ENCODE results near the gene ELFN2. TPM values are rescaled to one million over a fixed set of nuclear protein-coding genes. Genes with fewer than 3 reads are reported as not detected.

ELFN2 gene
- total and polyA plus RNA-seq, 2 experiments from 2014 or later = 0.40 to 0.53 TPM

- Histone ChIP-seq H3K79me2 (no peaks in the 10 kb centered on the region), H3K36me3 (replicated peaks; ENCODE audit: insufficient read depth, low read depth) (no peaks in the 10 kb centered on the region), H3K9me3 (ENCODE audit: low read depth) (no peaks in the 10 kb centered on the region), H3K27ac (peak overlapping the region; percentile 73), H3K27me3 (no peaks in the 10 kb centered on the region), H2AFZ (no peak overlapping the region), H3K9me2 (replicated peaks; ENCODE audit: insufficient read depth) (no peaks in the 10 kb centered on the region), H3K4me3 (no peak overlapping the region), H3K4me1 (ENCODE audit: insufficient read depth) (peaks cover 20% of the 10 kb centered on the region), H4K20me1 (ENCODE audit: insufficient read depth, poor library complexity, severe bottlenecking) (no peaks in the 10 kb centered on the region), H3K4me2 (no peak overlapping the region)
- no peak for TF ChIP-seq EZH2 (IDR thresholded peaks at IDR 0.05; ENCODE audit: borderline replicate concordance)
- TF ChIP-seq EZH2phosphoT487 (IDR thresholded peaks at IDR 0.05; ENCODE audit: low read depth, severe bottlenecking, unreplicated experiment) = no peak
- TF ChIP-seq, protein P1, sequence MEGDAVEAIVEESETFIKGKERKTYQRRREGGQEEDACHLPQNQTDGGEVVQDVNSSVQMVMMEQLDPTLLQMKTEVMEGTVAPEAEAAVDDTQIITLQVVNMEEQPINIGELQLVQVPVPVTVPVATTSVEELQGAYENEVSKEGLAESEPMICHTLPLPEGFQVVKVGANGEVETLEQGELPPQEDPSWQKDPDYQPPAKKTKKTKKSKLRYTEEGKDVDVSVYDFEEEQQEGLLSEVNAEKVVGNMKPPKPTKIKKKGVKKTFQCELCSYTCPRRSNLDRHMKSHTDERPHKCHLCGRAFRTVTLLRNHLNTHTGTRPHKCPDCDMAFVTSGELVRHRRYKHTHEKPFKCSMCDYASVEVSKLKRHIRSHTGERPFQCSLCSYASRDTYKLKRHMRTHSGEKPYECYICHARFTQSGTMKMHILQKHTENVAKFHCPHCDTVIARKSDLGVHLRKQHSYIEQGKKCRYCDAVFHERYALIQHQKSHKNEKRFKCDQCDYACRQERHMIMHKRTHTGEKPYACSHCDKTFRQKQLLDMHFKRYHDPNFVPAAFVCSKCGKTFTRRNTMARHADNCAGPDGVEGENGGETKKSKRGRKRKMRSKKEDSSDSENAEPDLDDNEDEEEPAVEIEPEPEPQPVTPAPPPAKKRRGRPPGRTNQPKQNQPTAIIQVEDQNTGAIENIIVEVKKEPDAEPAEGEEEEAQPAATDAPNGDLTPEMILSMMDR (IDR thresholded peaks at IDR 0.05; ENCODE audit: poor library complexity) = no peak
- WGBS (ENCODE audit: low lambda C conversion rate, missing lambda C conversion rate) = 91% methylated on average over 17 of the region's 17 CpGs
- no peak for DNase-seq (ENCODE audit: low spot score)
Measured at GRCh38 chr22:37456346-37456745, 29.1 kb upstream of the ELFN2 start.

DNA sequence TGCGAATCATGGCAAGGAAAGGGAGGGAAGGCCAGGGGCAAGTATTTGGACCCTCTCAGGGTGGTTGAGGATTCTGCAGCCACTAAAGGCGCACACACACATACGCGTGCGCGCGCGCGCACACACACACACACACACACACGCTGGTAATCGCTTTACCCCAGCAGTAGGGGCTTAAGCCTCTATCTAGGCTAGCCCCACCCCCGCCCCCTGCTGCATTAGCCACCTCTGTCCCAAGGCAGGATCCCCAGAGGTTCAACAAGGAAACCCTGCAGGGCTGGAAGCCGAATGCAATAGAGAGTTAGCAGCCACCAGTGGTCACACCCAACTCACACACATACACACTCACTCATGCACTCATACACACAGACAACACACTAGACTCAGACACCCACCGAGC is 28.6 kb upstream of the ELFN2 start:
- H3K79me2 ChIP-seq = no peaks in the 10 kb centered on the region
- H3K27me3 ChIP-seq = no peaks in the 10 kb centered on the region
- H3K27ac ChIP-seq = peak overlapping the region; percentile 73
- H3K9me3 ChIP-seq (ENCODE audit: low read depth) = no peaks in the 10 kb centered on the region
- no peaks in the 10 kb centered on the region for H4K20me1 ChIP-seq (ENCODE audit: insufficient read depth, poor library complexity, severe bottlenecking)
- H3K4me3 ChIP-seq = no peak overlapping the region
- H3K9me2 ChIP-seq (replicated peaks; ENCODE audit: insufficient read depth) = no peaks in the 10 kb centered on the region
- H3K4me2 ChIP-seq = peak overlapping the region; percentile 66
- WGBS (ENCODE audit: low lambda C conversion rate, missing lambda C conversion rate) = 74% methylated on average over 12 of the region's 14 CpGs
- TF ChIP-seq EZH2phosphoT487 (IDR thresholded peaks at IDR 0.05; ENCODE audit: low read depth, severe bottlenecking, unreplicated experiment) (no peak), EZH2 (IDR thresholded peaks at IDR 0.05; ENCODE audit: borderline replicate concordance) (no peak)
- TF ChIP-seq, protein P1 (IDR thresholded peaks at IDR 0.05; ENCODE audit: poor library complexity) = no peak
- no peaks in the 10 kb centered on the region for H3K36me3 ChIP-seq (replicated peaks; ENCODE audit: insufficient read depth, low read depth)
- no peak overlapping the region for H2AFZ ChIP-seq
- H3K4me1 ChIP-seq (ENCODE audit: insufficient read depth) = peaks cover 20% of the 10 kb centered on the region
- DNase-seq (ENCODE audit: low spot score) = no peak

DNA sequence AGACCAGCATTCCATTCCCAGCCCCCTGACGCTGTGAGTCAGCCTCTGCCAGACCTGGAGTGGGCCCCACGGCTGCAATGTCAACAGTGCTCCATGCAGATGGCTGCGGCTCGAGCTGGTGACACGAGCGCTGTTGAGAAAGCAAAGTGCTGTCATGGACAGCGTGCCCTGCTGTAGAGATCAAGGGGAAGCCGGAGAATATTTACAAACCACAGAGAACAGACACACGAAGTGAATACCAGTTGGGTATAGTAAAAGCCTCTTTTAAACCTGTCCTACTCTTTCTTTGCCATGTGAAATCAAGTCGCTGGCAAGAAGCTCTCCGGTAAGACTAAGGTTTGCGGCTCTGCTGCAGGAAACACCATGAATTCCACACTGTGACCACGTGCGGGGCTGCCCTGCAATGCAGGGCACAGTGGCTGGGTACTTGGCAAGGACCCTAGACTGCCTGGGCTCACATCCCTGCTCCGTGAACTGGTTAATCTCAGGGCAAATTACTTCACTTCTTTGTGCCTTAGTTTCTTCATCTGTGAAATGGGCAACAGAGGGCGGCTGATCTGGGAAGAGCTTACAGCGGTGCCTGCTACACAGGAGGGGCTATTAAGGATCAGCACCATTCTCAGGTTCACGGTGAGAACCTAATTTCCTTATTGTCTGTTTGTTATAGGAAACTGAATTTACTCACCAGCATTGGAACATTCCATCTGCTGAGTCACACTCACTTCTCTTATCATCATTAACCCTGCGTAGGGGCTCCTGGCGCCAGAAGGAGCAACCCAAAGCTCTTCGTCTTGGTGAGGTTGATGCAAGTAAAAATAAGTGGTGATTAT is 27.8 kb upstream of the ELFN2 start:
- H3K36me3 ChIP-seq (replicated peaks; ENCODE audit: insufficient read depth, low read depth) = no peaks in the 10 kb centered on the region
- DNase-seq (ENCODE audit: low spot score) = peak; percentile 89
- no peaks in the 10 kb centered on the region for H4K20me1 ChIP-seq (ENCODE audit: insufficient read depth, poor library complexity, severe bottlenecking)
- no peaks in the 10 kb centered on the region for H3K27me3 ChIP-seq
- no peaks in the 10 kb centered on the region for H3K9me2 ChIP-seq (replicated peaks; ENCODE audit: insufficient read depth)
- H3K4me1 ChIP-seq (ENCODE audit: insufficient read depth) = peaks cover 20% of the 10 kb centered on the region
- H2AFZ ChIP-seq = no peak overlapping the region
- H3K9me3 ChIP-seq (ENCODE audit: low read depth) = no peaks in the 10 kb centered on the region
- no peaks in the 10 kb centered on the region for H3K79me2 ChIP-seq
- WGBS (ENCODE audit: low lambda C conversion rate, missing lambda C conversion rate) = 27% methylated on average over 21 of the region's 21 CpGs
- TF ChIP-seq EZH2 (IDR thresholded peaks at IDR 0.05; ENCODE audit: borderline replicate concordance) = no peak
- TF ChIP-seq, protein P1 (IDR thresholded peaks at IDR 0.05; ENCODE audit: poor library complexity) = no peak
- no peak for TF ChIP-seq EZH2phosphoT487 (IDR thresholded peaks at IDR 0.05; ENCODE audit: low read depth, severe bottlenecking, unreplicated experiment)
- H3K4me2 ChIP-seq = peak overlapping the region; percentile 66
- H3K27ac ChIP-seq = peak overlapping the region; percentile 90
- no peak overlapping the region for H3K4me3 ChIP-seq
